Ovary (tissue), 3 donors: Measurements from ENCODE around the gene MAGEA12.

Source experiments
- POLR2A ChIP-seq: fragments of 450-650 bp; IDR thresholded peaks from one replicate; pipeline ENCODE4 v1.6.1; 2017; ENCODE audit warnings: antibody characterized with exemption, mild to moderate bottlenecking, moderate library complexity
- TF ChIP-seq, protein P1 (sequence below), 3 donors: fragments of 450-650 bp in 2 of 3; fragments of 200-600 bp in 1 of 3; IDR thresholded peaks; one replicate each; pipeline versions ENCODE4 v1.5.1 to v1.8.0; 2016 to 2022; ENCODE audit warnings: antibody characterized with exemption in 3 of 3, mild to moderate bottlenecking in 1 of 3
- donor health status: DM: no; HTN: no; CAD: no.

DNA sequence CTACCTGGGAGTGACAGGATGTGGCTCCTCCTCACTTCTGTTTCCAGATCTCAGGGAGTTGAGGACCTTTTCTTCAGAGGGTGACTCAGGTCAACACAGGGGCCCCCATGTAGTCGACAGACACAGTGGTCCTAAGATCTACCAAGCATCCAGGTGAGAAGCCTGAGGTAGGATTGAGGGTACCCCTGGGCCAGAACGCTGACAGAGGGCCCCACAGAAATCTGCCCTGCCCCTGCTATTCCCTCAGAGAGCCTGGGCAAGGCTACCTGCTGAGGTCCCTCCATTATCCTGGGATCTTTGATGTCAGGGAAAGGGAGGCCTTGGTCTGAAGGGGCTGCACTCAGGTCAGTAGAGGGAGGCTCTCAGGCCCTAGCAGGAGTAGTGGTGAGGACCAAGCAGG, 1.5 kb downstream of the MAGEA12 start:
- TF ChIP-seq POLR2A: no peak
- TF ChIP-seq, protein P1, sequence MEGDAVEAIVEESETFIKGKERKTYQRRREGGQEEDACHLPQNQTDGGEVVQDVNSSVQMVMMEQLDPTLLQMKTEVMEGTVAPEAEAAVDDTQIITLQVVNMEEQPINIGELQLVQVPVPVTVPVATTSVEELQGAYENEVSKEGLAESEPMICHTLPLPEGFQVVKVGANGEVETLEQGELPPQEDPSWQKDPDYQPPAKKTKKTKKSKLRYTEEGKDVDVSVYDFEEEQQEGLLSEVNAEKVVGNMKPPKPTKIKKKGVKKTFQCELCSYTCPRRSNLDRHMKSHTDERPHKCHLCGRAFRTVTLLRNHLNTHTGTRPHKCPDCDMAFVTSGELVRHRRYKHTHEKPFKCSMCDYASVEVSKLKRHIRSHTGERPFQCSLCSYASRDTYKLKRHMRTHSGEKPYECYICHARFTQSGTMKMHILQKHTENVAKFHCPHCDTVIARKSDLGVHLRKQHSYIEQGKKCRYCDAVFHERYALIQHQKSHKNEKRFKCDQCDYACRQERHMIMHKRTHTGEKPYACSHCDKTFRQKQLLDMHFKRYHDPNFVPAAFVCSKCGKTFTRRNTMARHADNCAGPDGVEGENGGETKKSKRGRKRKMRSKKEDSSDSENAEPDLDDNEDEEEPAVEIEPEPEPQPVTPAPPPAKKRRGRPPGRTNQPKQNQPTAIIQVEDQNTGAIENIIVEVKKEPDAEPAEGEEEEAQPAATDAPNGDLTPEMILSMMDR (IDR thresholded peaks at IDR 0.05): no peak
